GM12872 (cell line): Measurements from ENCODE around the gene LIN52.

Experiments used
- TF ChIP-seq, protein P1 (sequence below): IDR thresholded peaks from 3 replicates; pipeline ENCODE4 v1.5.1; 2011; ENCODE audit warnings: low read depth, mild to moderate bottlenecking, low read length, moderate library complexity; ENCODE audit not compliant: insufficient read depth

LIN52 gene

DNA sequence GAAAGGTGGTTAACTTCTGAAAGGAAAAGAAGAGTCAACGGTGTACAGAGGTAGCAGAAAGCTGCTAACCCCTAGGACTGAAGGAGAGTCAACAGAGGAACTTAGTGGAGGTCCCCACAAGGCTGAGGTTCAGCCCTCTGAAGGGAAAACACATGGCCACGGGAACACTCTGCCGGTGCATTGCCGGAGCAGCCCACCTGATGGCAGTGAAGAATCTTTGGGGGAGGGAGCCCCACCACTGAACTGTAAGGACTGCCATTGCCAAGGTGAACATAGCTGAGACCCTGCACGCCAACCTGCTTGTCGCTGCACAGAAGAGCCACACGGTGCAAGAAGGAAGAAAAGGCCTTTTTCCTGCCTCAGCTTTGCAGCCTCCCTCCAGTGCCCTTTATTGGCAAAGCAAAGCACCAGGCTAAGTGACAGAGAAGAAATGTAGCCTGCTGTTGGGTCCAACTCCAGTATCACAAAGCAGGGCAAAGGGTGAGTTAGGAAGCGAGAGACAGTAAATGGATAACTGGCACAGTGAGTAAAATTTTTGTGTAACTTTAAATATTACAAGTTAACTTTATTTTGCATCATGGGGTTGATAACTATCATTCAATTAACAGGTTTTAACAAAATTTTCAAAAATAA lies 76.9 kb downstream of the LIN52 start:
- TF ChIP-seq, protein P1, sequence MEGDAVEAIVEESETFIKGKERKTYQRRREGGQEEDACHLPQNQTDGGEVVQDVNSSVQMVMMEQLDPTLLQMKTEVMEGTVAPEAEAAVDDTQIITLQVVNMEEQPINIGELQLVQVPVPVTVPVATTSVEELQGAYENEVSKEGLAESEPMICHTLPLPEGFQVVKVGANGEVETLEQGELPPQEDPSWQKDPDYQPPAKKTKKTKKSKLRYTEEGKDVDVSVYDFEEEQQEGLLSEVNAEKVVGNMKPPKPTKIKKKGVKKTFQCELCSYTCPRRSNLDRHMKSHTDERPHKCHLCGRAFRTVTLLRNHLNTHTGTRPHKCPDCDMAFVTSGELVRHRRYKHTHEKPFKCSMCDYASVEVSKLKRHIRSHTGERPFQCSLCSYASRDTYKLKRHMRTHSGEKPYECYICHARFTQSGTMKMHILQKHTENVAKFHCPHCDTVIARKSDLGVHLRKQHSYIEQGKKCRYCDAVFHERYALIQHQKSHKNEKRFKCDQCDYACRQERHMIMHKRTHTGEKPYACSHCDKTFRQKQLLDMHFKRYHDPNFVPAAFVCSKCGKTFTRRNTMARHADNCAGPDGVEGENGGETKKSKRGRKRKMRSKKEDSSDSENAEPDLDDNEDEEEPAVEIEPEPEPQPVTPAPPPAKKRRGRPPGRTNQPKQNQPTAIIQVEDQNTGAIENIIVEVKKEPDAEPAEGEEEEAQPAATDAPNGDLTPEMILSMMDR, result no peak

DNA sequence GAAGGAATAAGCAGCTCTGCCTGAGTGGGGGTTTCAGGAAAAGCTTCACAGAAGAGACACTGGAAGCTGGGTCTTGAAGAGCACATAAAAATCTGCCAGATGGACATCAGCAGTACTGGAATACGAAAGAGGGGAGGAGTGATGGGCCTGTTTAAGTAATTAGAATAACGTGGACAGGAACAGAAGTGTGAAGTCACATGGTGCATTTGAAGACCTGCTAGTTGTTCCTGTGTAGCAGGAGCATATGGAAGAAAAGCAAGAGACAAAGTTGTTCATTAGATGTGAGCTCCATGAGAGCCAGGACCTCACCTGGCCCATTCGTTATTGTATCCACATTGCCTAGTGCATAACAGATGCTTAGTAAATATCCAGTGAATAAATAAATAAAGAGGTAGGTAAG lies 85.2 kb downstream of the LIN52 start:
- TF ChIP-seq, protein P1, result no peak

DNA sequence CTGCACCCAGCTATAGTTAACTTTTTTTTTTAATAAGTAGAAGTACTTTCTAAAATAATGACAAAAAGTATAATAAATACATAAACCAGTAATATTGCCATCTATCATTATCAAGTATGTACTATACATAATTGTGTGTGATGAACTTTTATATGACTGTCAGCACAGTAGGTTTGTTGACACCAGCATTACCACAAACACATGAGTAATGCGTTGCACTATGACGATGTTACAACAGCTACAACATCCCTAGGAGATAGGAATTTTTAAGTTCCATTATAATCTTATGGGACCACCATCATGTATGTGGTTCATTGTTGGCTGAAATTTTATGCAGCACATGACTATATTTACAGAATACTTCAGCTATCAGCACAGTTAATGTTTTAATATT lies 91.6 kb downstream of the LIN52 start:
- TF ChIP-seq, protein P1, result no peak

DNA sequence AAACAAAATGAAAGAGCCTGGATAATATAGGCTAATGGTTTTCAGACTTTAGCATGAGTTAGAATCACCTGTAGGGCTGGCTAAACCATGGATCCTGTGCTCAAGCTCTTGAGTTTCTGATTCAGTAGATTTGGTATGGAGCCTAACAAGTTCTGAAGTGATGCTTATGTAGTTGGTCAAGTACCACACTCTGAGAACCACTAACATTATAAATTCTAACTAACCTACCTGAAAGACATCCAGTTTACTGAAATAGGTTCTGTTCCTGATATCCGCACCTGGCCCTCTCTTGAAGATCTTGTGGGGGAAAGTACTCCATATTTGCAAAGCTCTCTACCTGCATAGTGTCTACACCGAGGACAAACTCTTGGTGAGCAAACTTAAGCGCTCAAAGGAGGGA lies 95.1 kb downstream of the LIN52 start:
- TF ChIP-seq, protein P1, result no peak

DNA sequence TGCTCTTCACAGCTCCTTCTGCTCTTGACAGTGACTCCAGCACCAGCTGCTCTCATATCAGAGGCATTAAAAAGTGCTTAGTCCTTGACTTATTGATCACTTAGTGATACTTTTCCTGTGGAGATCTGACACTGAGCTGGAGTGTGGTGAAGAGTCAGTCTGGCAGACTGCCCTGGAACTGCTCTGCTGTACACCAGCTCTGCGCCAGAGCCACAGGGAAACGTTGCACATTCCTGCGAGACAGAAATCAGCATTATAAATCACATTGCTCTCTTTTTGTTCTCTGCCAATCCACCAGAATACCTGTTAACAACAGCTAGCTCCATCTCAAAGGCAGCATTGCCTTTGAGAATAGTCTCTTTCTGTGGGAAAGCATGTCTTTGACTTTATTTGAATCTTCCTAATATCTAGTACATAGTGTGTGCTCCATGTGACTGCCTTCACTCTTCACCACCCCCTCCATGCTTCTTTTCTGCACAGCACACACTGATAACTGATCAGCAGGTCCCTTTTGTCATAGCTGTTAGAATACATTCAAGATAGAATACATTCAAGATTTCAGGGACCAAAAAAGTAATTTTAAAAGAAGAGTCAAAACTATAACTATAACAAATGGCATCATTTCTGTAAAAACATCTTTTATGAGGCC lies 106.3 kb downstream of the LIN52 start:
- TF ChIP-seq, protein P1, result no peak

DNA sequence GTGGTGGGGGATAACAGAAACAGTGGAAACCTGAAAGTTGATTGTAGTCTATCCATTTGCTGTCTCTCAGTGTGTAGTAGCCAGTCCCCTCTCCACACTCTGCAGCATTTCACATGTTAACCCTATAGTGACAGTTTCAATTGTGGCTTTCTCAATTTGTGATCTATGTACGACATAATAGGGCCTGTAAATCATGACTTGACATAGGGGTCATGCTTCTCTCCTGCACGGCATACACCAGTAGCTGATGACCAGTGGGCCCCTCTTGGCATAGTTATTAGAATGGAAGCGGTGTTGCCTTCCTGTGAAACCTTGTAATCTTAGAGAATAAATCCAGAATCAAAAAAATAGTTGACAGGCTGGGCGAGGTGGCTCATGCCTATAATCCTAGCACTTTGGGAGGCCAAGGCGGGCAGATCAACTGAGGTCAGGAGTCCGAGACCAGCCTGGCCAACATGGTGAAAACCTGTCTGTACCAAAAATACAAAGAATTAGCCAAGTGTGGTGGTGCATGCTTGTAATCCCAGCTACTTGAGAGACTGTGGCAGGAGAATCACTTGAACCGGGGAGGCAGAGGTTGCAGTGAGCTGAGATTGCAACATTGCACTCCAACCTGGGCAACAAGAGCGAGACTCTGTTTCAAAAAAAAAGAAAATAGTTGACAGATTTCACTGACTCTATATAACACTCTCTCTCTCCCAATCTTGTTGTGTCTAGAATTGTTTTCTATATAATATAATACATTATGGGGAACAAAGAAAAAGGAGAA lies 109.9 kb downstream of the LIN52 start:
- TF ChIP-seq, protein P1, result no peak

DNA sequence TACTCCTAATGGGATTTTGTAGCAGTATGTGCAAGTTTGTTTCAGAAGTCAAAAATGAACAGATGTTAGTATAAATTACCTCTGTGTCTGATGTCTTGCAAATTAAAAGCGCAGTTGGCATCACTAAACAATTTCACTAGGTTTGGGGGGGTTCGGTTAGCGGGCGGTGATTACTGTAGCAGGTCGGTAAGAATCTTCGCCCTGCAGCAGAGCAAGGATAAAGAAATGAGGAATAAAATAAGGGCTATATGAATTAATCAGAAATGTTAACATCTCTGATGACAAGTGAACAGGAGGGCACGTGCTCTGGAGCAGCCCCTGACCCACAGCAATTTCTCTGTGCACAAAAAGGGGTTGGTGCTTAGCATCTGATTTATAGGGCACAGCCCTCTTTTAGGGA lies 110.9 kb downstream of the LIN52 start:
- TF ChIP-seq, protein P1, result no peak
